Spleen (tissue), 7 donors: ENCODE results near the gene LNX1.

Experiments
- CTCF ChIP-seq, 11 experiments: fragments of 200-600 bp in 7 of 11; fragments of 450-650 bp in 4 of 11; sonication (generic) in 4 of 11; IDR thresholded peaks in 8 of 11; conservative IDR thresholded peaks in 3 of 11; 1 replicate in 7 of 11; 2 replicates in 4 of 11; pipeline versions ENCODE4 v1.4.0 to v1.8.0; 2016 to 2021; ENCODE audit warnings: antibody characterized with exemption in 11 of 11, inconsistent platforms in 4 of 11, mild to moderate bottlenecking in 1 of 11
- POLR2A ChIP-seq, 3 donors: fragments of 450-650 bp; IDR thresholded peaks; one replicate each; pipeline ENCODE4 v1.5.1; 2017; ENCODE audit warnings: antibody characterized with exemption in 3 of 3, mild to moderate bottlenecking in 1 of 3
- donor health status: DM: no; HTN: no; CAD: no; lungs with moderate emphysema.
- donor health status: DM: no; HTN: no; CAD: no.
- donor health status: DM: no; HTN: no; CAD: no.

GRCh38 chr4:53582194-53582593, 9.1 kb downstream of the LNX1 start:
- TF ChIP-seq POLR2A (IDR thresholded peaks at IDR 0.05) (no peak), CTCF (IDR thresholded peaks at IDR 0.05 in 8 of 11, conservative IDR thresholded peaks at IDR 0.05 in 3 of 11) (no peak)
